Measurements from ENCODE around the gene GSG1L. TPM values are rescaled to one million over a fixed set of nuclear protein-coding genes. Genes with fewer than 3 reads are reported as not detected.

Gene GSG1L
- total RNA-seq, 2 experiments from 2014 or later, result not detected

GRCh38 chr16:27781195-27781524 lies 282.4 kb downstream of the GSG1L start:
- POLR2A ChIA-PET, result no interaction called here
- DNase-seq, result no peak

GRCh38 chr16:27780468-27781194 lies 282.9 kb downstream of the GSG1L start:
- Mint-ChIP-seq H3K27ac (no peak overlapping the region), H3K9me3 (no peaks in the 10 kb centered on the region), H3K36me3 (ENCODE audit: low read depth) (no peaks in the 10 kb centered on the region), H3K4me3 (no peak overlapping the region), H3K27me3 (no peaks in the 10 kb centered on the region), H3K4me1 (ENCODE audit: low read depth) (no peaks in the 10 kb centered on the region)
- intact Hi-C loops (cut with micrococcal nuclease), result no loop called here
- ATAC-seq (no peak), DNase-seq (no peak)
- POLR2A ChIA-PET, result interaction anchor here (0.6 kb wide), 1 partner anchor 293 kb away, joined by 3 read pairs; no protein-coding TSS in a partner anchor
- no peak for TF ChIP-seq CTCF (IDR thresholded peaks at IDR 0.05)
- CTCF ChIA-PET, result interaction anchor here (1.2 to 1.3 kb wide), 2 partner anchors 8 to 13 kb away, joined by 3 to 4 read pairs; no protein-coding TSS in a partner anchor

More at GRCh38 chr16:27781195-27781524, 282.4 kb downstream of the GSG1L start:
- TF ChIP-seq CTCF (IDR thresholded peaks at IDR 0.05), result no peak
- H3K27me3 Mint-ChIP-seq, result no peaks in the 10 kb centered on the region
- no peak for ATAC-seq
- H3K4me1 Mint-ChIP-seq (ENCODE audit: low read depth), result no peaks in the 10 kb centered on the region
- intact Hi-C loops (cut with micrococcal nuclease), result no loop called here
- H3K36me3 Mint-ChIP-seq (ENCODE audit: low read depth), result no peaks in the 10 kb centered on the region
- no peak overlapping the region for H3K4me3 Mint-ChIP-seq
- CTCF ChIA-PET, result no interaction called here
- no peak overlapping the region for H3K27ac Mint-ChIP-seq
- H3K9me3 Mint-ChIP-seq, result no peaks in the 10 kb centered on the region

GRCh38 chr16:27779641-27780164 lies 283.8 kb downstream of the GSG1L start:
- intact Hi-C loops (cut with micrococcal nuclease), result no loop called here
- ATAC-seq (no peak), DNase-seq (no peak)
- TF ChIP-seq CTCF (IDR thresholded peaks at IDR 0.05), result no peak
- Mint-ChIP-seq H3K4me3 (no peak overlapping the region), H3K27me3 (no peaks in the 10 kb centered on the region), H3K4me1 (ENCODE audit: low read depth) (no peaks in the 10 kb centered on the region), H3K9me3 (no peaks in the 10 kb centered on the region), H3K27ac (no peak overlapping the region), H3K36me3 (ENCODE audit: low read depth) (no peaks in the 10 kb centered on the region)
- POLR2A ChIA-PET, result interaction anchor here (0.7 kb wide), 1 partner anchor 102 kb away, joined by 3 read pairs; no protein-coding TSS in a partner anchor
- CTCF ChIA-PET, result interaction anchor here (0.8 to 1.3 kb wide), 3 partner anchors 9 to 52 kb away, joined by 3 to 4 read pairs (median 3); no protein-coding TSS in a partner anchor

- POLR2A ChIA-PET, result interaction anchor here (0.7 kb wide), 1 partner anchor 102 kb away, joined by 3 read pairs; no protein-coding TSS in a partner anchor
- H3K9me3 Mint-ChIP-seq, result no peaks in the 10 kb centered on the region
- no peaks in the 10 kb centered on the region for H3K36me3 Mint-ChIP-seq (ENCODE audit: low read depth)
- no peak overlapping the region for H3K27ac Mint-ChIP-seq
- intact Hi-C loops (cut with micrococcal nuclease), result no loop called here
- no peaks in the 10 kb centered on the region for H3K4me1 Mint-ChIP-seq (ENCODE audit: low read depth)
- H3K27me3 Mint-ChIP-seq, result no peaks in the 10 kb centered on the region
- TF ChIP-seq CTCF (IDR thresholded peaks at IDR 0.05), result no peak
- CTCF ChIA-PET, result interaction anchor here (0.8 to 1.2 kb wide), 2 partner anchors 11 to 53 kb away, joined by 3 read pairs; no protein-coding TSS in a partner anchor
- ATAC-seq (no peak), DNase-seq (no peak)
- H3K4me3 Mint-ChIP-seq, result no peak overlapping the region
These were observed 284.5 kb downstream of the GSG1L start for GRCh38 chr16:27778926-27779570.

All from activated CD8-positive, alpha-beta T cell treated with anti-CD3 and anti-CD28 coated beads for 36 hours (primary cell).